Adipocyte (in vitro differentiated cells): Measurements from ENCODE around the gene UPK2.
"Not testable (repeated sequence)": the region's sequence is repeated elsewhere in the genome, so short reads cannot be mapped to it uniquely, and the experiment has no call there.

ENCODE experiments used
- DNase-seq: peaks from one replicate; pipeline ENCODE4 v3.0.0-alpha.2; 2015; ENCODE audit warnings: low read depth
- H3K27me3 ChIP-seq: replicated peaks from 2 replicates; pipeline ENCODE4 v1.7.0; 2013; ENCODE audit warnings: mild to moderate bottlenecking, low read length, moderate library complexity; ENCODE audit not compliant: control insufficient read depth, insufficient read depth
- H3K36me3 ChIP-seq: 2 replicates; pipeline ENCODE4 v1.7.0; 2013; ENCODE audit warnings: low read length, mild to moderate bottlenecking, moderate library complexity; ENCODE audit not compliant: control insufficient read depth, insufficient read depth, severe bottlenecking
- H3K4me1 ChIP-seq: 2 replicates; pipeline ENCODE4 v1.7.0; 2013; ENCODE audit warnings: mild to moderate bottlenecking, low read length, moderate library complexity; ENCODE audit not compliant: control insufficient read depth, insufficient read depth
- H3K4me3 ChIP-seq: 2 replicates; pipeline ENCODE4 v1.7.0; 2013; ENCODE audit warnings: mild to moderate bottlenecking, low read length, moderate library complexity
- H3K9ac ChIP-seq: 2 replicates; pipeline ENCODE4 v1.7.0; 2013; ENCODE audit warnings: mild to moderate bottlenecking, low read length, moderate library complexity
- H3K9me3 ChIP-seq: 2 replicates; pipeline ENCODE4 v1.7.0; 2013; ENCODE audit warnings: mild to moderate bottlenecking, low read length, moderate library complexity; ENCODE audit not compliant: control insufficient read depth

Gene UPK2

DNA sequence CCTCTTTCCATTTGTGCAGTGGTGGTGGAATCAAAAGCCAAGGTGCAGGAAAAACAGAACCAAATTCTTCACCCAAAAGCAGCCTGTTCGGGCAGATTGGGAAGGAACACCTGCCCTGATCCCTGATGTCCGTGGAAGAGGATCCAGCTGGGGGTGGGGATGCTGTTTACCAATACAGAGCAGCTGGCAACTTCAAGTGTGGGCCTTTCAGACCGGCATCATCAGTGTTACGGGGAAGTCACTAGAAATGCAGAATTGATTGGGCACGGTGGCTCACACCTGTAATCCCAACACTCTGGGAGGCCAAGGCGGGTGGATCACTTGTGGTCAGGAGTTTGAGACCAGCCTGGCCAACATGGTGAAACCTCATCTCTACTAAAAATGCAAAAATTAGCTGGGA, 2.1 kb upstream of the UPK2 start:
- H3K36me3 ChIP-seq, H3K9ac ChIP-seq, H3K4me3 ChIP-seq, H3K9me3 ChIP-seq, DNase-seq, H3K4me1 ChIP-seq: not testable (repeated sequence)
- H3K27me3 ChIP-seq = peaks cover 57% of the 10 kb centered on the region

DNA sequence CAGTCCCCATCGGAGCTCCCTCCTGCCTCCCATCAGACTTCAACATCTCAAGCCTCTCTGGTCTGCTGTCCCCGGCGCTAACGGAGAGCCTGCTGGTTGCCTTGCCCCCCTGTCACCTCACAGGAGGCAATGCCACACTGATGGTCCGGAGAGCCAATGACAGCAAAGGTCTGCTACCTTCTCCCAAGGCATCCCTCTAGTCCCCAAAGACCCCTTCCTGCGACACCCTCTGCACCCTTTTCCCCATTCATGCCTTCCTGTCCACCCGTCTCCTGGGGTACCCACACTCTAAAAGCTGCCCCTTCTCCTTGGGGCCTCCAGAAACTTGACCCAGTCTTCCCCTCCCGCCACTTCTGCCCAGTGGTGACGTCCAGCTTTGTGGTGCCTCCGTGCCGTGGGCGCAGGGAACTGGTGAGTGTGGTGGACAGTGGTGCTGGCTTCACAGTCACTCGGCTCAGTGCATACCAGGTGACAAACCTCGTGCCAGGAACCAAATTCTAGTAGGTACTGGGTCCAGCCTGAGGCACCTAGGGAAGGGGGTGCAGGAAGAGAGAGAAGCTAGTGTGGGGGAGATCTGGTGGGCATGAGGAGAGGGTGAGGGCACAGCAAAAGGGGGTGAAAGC, 860 bp downstream of the UPK2 start:
- Histone ChIP-seq H3K9ac (no peak overlapping the region), H3K4me3 (no peak overlapping the region), H3K27me3 (peaks cover 71% of the 10 kb centered on the region), H3K9me3 (no peaks in the 10 kb centered on the region), H3K36me3 (no peaks in the 10 kb centered on the region), H3K4me1 (no peaks in the 10 kb centered on the region)
- DNase-seq = no peak

DNA sequence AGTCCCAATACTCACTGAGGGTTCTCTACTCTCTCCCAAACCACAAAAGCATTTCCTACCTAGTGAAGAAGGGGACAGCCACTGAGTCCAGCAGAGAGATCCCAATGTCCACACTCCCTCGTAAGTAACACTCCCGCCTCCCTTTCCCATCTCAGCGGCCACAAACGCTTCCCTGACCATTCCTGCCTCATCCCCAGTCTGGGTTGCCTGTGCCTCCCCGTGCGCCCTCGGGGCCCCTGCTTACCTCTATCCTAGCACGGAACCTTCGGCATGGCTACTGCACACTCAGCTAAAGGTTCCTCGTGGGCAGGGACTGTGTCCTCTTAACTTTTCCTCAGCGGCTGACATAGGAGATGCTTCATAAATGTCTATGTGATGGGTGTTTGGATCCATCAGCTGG, 1.5 kb downstream of the UPK2 start:
- Histone ChIP-seq H3K36me3 (no peaks in the 10 kb centered on the region), H3K9me3 (no peaks in the 10 kb centered on the region), H3K4me1 (no peaks in the 10 kb centered on the region), H3K27me3 (peaks cover 70% of the 10 kb centered on the region), H3K9ac (no peak overlapping the region), H3K4me3 (no peak overlapping the region)
- no peak for DNase-seq

DNA sequence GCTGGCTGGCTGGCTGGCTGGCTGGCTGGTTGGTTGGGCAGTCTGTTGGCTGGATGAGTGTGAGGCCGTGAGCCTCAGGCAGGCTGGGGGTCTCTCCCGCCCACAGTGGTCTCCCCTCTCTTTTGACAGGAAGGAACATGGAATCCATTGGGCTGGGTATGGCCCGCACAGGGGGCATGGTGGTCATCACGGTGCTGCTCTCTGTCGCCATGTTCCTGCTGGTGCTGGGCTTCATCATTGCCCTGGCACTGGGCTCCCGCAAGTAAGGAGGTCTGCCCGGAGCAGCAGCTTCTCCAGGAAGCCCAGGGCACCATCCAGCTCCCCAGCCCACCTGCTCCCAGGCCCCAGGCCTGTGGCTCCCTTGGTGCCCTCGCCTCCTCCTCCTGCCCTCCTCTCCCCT, 1.9 kb downstream of the UPK2 start:
- DNase-seq = no peak
- H3K27me3 ChIP-seq = peaks cover 66% of the 10 kb centered on the region
- no peaks in the 10 kb centered on the region for H3K4me1 ChIP-seq
- no peaks in the 10 kb centered on the region for H3K36me3 ChIP-seq
- H3K9me3 ChIP-seq = no peaks in the 10 kb centered on the region
- no peak overlapping the region for H3K4me3 ChIP-seq
- no peak overlapping the region for H3K9ac ChIP-seq

DNA sequence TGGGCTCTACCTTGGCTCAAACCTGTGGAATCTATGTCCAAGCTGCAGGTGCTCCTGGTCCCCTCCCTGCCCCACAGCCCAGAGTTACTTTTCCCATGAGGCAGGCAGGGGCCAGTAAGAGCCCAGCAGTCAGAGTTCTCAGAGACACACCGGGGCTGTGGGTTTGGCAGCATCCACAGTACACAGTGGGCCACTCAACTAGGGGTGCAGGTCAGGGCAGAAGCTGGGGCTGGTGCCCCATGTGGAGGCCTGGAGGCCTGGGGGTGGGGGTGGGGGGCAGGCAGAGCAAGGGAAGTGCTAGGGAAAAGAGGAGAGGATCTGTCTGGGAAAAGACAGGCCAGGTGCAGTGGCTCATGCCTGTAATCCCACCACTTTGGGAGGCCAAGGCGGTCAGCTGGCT, 2.5 kb downstream of the UPK2 start:
- H3K9me3 ChIP-seq = no peaks in the 10 kb centered on the region
- H3K4me3 ChIP-seq = no peak overlapping the region
- DNase-seq = no peak
- H3K36me3 ChIP-seq = no peaks in the 10 kb centered on the region
- H3K9ac ChIP-seq = no peak overlapping the region
- peaks cover 61% of the 10 kb centered on the region for H3K27me3 ChIP-seq
- H3K4me1 ChIP-seq = no peaks in the 10 kb centered on the region

DNA sequence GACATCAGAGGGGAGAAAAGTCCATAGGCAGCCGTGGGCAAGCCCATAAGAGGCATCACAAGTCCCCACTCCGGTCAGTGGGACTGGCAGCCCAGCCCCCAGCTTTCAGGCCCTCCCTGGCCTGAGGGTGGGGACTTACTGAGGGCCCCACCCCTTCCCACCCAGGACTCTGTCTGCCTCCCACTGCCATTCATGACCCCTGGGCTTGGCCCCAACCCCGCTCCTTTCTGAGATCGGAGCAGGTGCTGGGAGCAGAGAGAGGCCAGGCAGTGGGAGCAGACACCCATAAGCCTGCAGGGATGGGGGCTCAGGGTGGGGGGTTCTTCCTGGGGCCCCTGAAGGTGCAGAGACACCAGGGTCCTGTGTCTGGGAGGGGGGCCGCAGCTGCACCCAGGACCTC, 5.1 kb downstream of the UPK2 start:
- no peaks in the 10 kb centered on the region for H3K36me3 ChIP-seq
- H3K27me3 ChIP-seq = peaks cover 41% of the 10 kb centered on the region
- H3K9ac ChIP-seq = no peak overlapping the region
- no peak for DNase-seq
- no peak overlapping the region for H3K4me3 ChIP-seq
- H3K4me1 ChIP-seq = no peaks in the 10 kb centered on the region
- H3K9me3 ChIP-seq = no peaks in the 10 kb centered on the region

DNA sequence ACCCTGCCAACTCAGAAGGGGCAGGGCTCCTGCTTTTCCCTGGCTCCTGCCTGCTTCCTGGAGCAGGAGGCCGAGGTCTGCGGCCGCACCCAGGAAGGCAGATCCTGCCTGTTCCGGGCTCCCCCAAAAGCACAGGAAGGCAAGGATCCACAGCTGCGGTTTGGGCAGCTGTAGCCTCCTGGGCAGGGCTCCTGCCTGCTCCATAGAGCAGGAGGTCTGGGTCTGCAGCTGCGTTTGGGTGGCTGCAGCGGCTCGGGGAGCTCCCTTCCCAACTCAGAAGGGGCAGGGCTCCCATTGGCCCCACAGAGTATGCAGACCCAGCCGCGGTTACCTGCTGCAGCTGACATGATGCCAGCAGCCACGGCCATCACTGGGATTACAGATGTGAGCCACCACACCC, 5.5 kb downstream of the UPK2 start:
- H3K4me3 ChIP-seq = no peak overlapping the region
- no peak overlapping the region for H3K9ac ChIP-seq
- DNase-seq = no peak
- peaks cover 41% of the 10 kb centered on the region for H3K27me3 ChIP-seq
- no peaks in the 10 kb centered on the region for H3K4me1 ChIP-seq
- no peaks in the 10 kb centered on the region for H3K36me3 ChIP-seq
- no peaks in the 10 kb centered on the region for H3K9me3 ChIP-seq

DNA sequence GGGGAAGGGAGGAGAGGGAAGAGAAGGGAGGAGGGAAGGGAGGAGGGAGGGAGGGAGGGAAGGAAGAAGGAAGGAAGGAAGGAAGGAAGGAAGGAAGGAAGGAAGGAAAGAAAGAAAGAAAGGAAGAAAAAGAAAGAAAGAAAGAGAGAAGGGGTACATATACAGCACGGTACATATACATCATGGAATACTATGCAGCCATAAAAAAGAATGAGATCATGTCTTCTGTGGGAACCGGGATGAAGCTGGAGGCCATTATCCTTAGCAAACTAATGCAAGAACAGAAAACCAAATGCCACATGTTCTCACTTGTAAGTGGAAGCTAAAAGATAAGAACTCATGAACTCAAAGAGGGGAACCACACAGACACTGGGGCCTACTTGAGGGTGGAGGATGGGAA, 13.4 kb downstream of the UPK2 start:
- not testable (repeated sequence) for H3K9me3 ChIP-seq, H3K4me1 ChIP-seq, H3K36me3 ChIP-seq, DNase-seq, H3K9ac ChIP-seq, H3K4me3 ChIP-seq
- peaks cover 14% of the 10 kb centered on the region for H3K27me3 ChIP-seq

DNA sequence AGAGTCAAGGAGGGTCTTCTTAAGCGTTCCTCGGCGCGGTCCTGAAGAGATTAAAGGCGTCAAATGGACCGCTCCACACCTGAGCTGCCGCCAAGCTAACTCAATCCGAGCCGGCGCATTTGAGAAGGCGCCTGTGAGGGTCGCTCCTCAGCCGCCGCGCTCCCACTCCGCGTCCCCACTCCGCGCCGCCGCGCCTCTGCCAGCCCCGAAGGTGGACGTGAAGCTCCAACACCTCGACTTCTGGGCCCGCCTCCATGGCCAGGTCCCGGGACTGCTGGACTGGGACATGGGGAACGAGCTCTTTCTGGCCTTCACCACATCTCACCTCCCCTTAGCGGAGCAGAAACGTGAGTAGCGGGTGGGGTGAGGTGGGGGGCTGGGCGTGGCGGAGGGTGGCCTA, 15.5 kb downstream of the UPK2 start, which contains the start of gene FOXR1:
FOXR1 (plus strand) TSS at position 116 of the 400 bp plus-strand sequence; CDS start at position 287, 171 bp downstream.
- Histone ChIP-seq H3K36me3 (no peaks in the 10 kb centered on the region), H3K9ac (no peak within 1 kb of the TSS), H3K27me3 (peaks cover 27% of the 10 kb centered on the region), H3K4me1 (no peaks in the 10 kb centered on the region), H3K9me3 (no peaks in the 10 kb centered on the region), H3K4me3 (no peak within 1 kb of the TSS)
- DNase-seq = no peak

DNA sequence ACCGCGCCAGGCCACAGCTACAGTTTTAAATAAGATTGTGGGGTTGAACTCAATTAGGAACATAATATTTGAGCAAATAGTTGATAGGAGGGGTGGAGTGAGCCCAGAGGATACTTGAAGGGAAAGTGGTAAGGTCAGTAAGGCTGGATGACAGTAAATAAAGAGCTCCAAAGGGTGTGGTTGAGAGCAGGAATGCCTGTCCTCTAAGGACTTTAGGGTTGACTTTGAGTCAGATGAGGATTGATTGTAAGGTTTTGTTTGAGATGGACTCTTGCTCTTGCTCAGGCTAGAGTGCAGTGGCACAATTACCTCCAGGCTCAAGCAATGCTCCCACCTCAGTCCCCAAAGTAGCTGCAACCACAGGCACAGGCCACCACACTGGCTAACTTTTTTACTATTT, 17.9 kb downstream of the UPK2 start:
- H3K36me3 ChIP-seq = no peaks in the 10 kb centered on the region
- DNase-seq = no peak
- no peak overlapping the region for H3K9ac ChIP-seq
- no peaks in the 10 kb centered on the region for H3K4me1 ChIP-seq
- no peak overlapping the region for H3K4me3 ChIP-seq
- no peaks in the 10 kb centered on the region for H3K9me3 ChIP-seq
- H3K27me3 ChIP-seq = peaks cover 32% of the 10 kb centered on the region

DNA sequence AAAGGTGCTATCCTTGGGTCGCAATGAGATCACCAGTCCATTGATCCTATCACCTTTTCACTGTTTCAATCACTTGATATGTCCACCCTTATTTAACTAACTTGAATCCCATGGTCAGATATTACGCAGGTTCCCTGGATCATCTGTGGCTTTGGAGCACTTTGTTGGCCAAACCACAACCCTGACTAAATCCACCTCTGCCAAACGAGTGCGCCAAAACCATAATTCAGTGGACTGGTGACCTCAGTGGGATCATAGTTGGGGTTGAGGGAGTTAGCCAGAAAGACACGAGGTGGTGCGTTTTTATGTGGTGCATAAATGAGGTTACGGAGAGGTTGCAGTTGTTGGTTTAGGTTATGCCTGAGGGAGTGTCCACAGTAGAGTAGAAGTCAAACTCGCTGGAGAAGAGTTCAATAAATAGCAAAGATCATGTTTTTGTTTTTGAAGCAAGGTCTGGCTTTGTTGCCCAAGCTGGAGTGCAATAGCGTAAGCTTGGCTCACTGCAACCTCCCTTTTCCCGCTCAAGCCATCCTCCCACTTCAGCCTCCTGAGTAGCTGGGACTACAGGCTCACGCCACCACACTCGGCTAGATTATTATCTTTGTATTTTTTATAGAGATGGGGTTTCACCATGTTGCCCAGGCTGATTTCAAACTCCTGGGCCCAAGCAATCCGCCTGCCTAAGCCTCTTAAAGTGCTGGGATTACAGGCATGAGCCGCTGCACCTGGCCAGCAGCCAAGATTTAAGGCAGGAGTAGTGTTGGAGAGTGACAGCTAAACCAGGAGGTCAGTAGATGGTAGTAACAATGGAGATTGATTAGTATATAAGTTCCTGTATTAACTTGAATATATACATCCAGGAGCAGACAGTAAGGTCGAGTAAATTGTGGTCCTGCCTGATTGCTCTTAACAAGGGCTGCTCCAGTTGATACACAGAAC, 19.9 kb downstream of the UPK2 start:
- Histone ChIP-seq H3K27me3 (peaks cover 43% of the 10 kb centered on the region), H3K9me3 (no peaks in the 10 kb centered on the region), H3K36me3 (no peaks in the 10 kb centered on the region), H3K4me1 (peaks cover 8% of the 10 kb centered on the region), H3K9ac (no peak overlapping the region), H3K4me3 (no peak overlapping the region)
- no peak for DNase-seq
